ENCODE results near the gene HDDC2.

GRCh38 chr6:125228981-125229479 is 72.7 kb downstream of the HDDC2 start:
- TF ChIP-seq, protein P1, sequence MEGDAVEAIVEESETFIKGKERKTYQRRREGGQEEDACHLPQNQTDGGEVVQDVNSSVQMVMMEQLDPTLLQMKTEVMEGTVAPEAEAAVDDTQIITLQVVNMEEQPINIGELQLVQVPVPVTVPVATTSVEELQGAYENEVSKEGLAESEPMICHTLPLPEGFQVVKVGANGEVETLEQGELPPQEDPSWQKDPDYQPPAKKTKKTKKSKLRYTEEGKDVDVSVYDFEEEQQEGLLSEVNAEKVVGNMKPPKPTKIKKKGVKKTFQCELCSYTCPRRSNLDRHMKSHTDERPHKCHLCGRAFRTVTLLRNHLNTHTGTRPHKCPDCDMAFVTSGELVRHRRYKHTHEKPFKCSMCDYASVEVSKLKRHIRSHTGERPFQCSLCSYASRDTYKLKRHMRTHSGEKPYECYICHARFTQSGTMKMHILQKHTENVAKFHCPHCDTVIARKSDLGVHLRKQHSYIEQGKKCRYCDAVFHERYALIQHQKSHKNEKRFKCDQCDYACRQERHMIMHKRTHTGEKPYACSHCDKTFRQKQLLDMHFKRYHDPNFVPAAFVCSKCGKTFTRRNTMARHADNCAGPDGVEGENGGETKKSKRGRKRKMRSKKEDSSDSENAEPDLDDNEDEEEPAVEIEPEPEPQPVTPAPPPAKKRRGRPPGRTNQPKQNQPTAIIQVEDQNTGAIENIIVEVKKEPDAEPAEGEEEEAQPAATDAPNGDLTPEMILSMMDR (IDR thresholded peaks at IDR 0.05), result no peak
- TF ChIP-seq POLR2A (IDR thresholded peaks at IDR 0.05), result no peak
